GM19239 (cell line): ENCODE results near the gene FKBP1B.
"Not testable (repeated sequence)": the region's sequence is repeated elsewhere in the genome, so short reads cannot be mapped to it uniquely, and the experiment has no call there.

Experiments
- DNase-seq: peaks from one replicate; pipeline ENCODE4 v3.0.0; 2011; ENCODE audit warnings: low spot score; ENCODE audit not compliant: insufficient read length
- FAIRE-seq: peaks from 2 replicates; lab custom pipeline; 2011; peaks lifted over from hg19 to GRCh38; lab: Jason Lieb, UNC

Gene FKBP1B

DNA sequence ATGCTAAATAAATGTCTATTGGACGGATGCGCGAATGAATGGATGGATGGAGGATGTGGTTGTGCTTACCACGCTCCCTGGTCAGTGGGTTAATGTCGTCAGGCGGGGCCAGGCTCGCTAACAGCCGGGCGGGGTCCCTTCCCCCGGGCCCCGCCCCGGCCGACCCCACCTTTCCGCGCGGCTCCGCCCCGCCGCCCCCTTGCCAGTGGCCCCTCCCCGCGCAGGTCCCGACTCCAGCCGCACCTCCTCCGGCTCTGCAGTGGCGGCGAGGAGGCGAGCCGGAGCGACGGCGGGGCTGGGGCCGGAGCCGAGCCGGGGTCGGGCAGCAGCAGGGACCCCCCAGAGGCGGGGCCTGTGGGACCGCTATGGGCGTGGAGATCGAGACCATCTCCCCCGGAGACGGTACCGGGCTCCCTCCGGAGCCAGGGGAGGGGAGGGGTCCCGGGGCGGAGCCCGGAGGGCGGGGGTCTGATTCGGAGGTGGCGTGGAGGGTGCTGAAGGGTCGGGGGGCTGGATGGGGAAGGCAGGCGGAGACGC is at the start of gene FKBP1B:
Gene FKBP1B (plus strand): TSS at position 257 of the 537 bp plus-strand sequence. CDS start 109 bp downstream, at position 366.
- FAIRE-seq (no peak), DNase-seq (peak; percentile 19)

DNA sequence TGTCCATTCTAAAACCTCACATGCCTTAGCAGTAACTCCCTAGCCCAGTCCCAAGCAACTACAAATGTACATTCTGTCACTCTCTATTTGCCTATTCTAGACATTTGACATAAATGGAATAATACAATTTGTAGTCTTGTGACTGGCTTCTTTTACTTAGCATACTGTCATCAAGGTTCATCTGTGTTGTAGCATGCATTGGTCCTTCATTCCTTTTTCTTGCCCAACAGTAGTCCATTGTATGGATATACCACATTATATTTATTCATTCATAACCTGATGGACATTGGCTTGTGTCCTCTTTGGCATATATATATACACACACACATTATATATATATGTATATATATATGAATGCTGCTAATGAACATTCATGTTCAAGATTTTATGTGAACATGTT is 41.8 kb upstream of the FKBP1B start:
- no peak for FAIRE-seq
- DNase-seq, result no peak

GRCh38 chr2:24008672-24009366 is 40.7 kb upstream of the FKBP1B start:
- DNase-seq (no peak), FAIRE-seq (no peak)

- FAIRE-seq, result no peak
Measured at GRCh38 chr2:24009367-24009679, 40.2 kb upstream of the FKBP1B start.

GRCh38 chr2:24009680-24010476 is 39.7 kb upstream of the FKBP1B start, which contains the start of gene MFSD2B:
MFSD2B (plus strand) TSS chr2:24010085; CDS start chr2:24010097, 12 bp downstream.
- FAIRE-seq (no peak), DNase-seq (no peak)

More at GRCh38 chr2:24009367-24009679, 40.2 kb upstream of the FKBP1B start:
- no peak for DNase-seq

GRCh38 chr2:24010477-24011249 is 38.9 kb upstream of the FKBP1B start:
- FAIRE-seq, result no peak
- no peak for DNase-seq

GRCh38 chr2:24011250-24012104 is 38.1 kb upstream of the FKBP1B start:
- FAIRE-seq (no peak), DNase-seq (no peak)

DNA sequence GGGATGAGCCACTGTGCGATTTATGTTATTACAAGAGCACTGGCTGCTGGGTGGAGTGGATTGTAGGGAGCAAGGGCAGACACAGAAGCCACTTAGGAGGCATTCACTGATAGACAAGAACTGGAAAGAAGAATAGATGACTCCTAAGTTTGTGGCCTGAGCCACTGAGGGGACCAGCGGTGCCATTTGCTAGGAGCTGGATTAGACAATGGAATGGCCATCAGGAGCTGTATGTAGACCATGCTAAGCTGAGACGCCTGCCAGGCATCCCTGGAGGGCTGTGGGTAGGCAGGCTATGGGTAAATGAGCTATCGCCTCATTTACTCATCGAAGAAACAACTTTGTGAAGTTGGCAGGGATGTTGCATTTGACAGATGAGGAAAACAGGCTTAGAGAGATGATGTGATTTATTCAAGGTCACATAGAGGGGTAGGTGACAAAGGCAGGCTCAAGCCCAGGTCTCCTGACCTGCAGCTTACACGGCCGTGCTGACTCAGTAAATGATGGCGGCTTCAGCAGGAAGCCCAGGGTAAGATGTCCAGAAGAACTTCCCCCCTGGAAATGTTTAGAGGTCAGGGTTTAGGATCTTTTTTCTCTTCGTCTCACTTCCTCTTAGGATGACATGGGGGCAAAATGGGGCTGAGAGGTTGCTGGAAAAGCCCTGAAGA is 36.9 kb upstream of the FKBP1B start:
- FAIRE-seq (no peak), DNase-seq (no peak)

DNA sequence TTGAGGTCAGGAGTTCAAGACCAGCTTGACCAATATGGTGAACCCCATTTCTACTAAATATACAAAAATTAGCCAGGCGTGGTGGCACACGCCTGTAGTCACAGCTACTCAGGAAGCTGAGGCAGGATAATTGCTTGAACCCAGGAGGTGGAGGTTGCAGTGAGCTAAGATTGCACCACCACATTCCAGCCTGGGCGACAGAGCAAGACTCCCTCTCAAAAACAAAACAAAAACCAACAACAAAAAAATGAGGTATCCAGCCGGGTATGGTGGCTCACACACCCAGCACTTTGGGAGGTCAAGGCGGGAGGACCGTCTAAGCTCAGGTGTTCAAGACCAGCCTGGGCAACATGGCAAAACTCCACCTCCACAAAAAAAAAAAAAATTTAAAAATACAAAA is 34.6 kb upstream of the FKBP1B start:
- not testable (repeated sequence) for FAIRE-seq, DNase-seq

DNA sequence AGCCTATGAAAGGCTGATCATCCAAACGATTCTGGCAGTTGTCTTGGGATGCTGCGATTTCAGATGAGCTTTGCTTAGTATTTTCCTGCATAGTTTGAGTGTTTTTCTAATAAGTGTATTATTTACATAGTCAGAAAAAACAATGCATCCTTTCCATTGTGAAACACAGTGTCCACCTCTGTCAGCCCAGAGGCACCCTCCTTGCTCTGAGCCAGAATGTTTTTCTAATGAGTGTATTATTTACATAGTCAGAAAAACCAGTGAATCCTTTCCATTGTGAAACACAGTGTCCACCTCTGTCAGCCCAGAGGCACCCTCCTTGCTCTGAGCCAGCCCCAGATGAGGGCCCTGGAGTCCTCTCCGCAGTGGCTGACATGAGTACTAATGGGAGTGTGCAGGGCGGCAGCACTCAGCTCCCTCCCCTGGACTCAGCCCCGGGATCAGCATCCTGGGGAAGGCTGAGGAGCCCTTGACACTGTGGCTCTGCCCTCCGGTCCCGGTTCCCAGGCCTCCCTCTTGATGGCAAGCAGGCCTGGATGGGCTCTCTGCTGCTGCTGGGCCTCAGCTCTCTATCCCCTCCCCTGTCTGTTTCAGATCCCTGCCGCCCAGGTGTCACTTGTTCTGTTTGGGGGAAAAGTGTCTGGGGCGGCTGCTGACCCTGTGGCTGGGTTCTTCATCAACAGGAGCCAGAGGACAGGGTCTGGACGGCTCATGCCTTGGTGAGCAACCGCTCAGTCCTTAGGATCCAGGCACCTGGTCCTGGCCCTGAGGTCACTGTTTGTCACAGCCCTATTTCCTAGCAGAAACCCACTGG is 33.8 kb upstream of the FKBP1B start:
- FAIRE-seq (no peak), DNase-seq (no peak)

DNA sequence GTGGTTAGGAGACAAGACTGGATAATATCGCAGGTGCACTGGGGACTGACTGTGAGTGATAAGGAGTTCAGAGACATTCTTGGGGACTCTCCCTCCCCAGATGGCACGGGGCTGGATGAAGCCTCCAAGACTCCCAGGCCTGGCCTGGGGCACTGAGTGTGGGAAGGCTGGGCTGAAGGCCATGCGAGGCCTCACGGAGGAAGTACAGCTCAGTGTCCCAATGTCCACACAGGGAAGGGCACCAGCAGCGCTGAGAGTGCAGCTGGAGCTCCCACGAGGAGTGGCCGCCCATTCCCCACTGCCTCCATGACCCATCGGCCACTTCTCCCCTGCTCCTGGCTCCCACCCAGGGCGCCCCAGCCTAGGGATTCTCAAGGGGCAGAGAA is 33.2 kb upstream of the FKBP1B start:
- DNase-seq (no peak), FAIRE-seq (no peak)

- DNase-seq (no peak), FAIRE-seq (no peak)
Measured at GRCh38 chr2:24016853-24017703, 32.5 kb upstream of the FKBP1B start.

GRCh38 chr2:24017711-24018110 is 31.8 kb upstream of the FKBP1B start:
- DNase-seq, result no peak
- FAIRE-seq, result no peak

DNA sequence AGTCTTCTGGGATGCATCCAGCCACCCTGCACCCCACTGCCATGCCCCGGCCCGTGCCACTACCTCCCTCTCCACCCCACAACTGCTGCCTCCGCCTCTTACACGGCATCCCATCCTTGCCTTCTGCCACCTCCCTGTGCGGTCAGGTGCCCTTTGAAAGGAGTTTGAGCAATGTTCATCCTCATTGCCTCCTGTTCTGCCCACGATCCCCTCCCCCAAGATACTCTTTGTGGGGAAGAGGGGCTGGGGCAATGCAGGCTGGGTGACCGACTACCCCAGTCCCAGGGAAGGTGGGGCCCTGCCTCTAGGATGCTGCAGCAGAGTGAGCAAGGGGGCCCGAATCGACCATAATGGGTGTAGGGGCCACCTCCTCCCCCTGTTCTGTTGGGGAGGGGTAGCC is 31.3 kb upstream of the FKBP1B start:
- no peak for FAIRE-seq

GRCh38 chr2:24019729-24020128 is 29.8 kb upstream of the FKBP1B start:
- FAIRE-seq (no peak), DNase-seq (no peak)

More for the DNA sequence above, 31.3 kb upstream of the FKBP1B start:
- DNase-seq, result no peak

DNA sequence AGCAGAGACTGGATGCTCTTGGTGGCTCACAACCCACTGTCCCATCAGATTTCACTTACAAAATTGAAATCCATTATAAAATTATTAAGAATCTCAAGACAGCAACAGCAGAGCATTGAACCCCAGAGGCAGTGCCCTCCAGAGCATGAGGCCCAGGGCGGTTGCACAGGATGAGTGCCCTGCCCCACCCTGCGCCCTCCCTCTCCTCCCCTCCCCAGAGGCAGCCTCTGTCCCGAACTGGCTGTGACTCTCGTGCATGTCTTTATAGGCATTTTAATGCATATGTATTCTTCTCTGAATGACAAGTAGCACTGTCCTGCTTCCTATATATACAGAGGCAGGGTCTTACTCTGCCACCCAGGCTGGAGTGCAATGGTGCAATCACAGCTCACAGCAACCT is 29.3 kb upstream of the FKBP1B start:
- DNase-seq, result no peak
- FAIRE-seq, result no peak
